MG63 (cell line): ENCODE data around the gene CACNA2D3. TPM values are rescaled to one million over a fixed set of nuclear protein-coding genes. Genes with fewer than 3 reads are reported as not detected.

Experiments used
- DNase-seq: peaks from one replicate; pipeline ENCODE4 v3.0.0-alpha.2; 2020
- H3K27me3 ChIP-seq: fragments of 250-450 bp; sonication (Bioruptor Pico); 2 replicates; pipeline ENCODE4 v1.5.1; 2020; ENCODE audit warnings: mild to moderate bottlenecking, moderate library complexity
- H3K36me3 ChIP-seq: fragments of 250-450 bp; sonication (Bioruptor Pico); 2 replicates; pipeline ENCODE4 v1.5.1; 2020; ENCODE audit warnings: mild to moderate bottlenecking, moderate library complexity
- H3K4me3 ChIP-seq: fragments of 250-450 bp; sonication (Bioruptor Pico); 2 replicates; pipeline ENCODE4 v1.5.1; 2020; ENCODE audit warnings: mild to moderate bottlenecking, moderate library complexity
- H3K9me3 ChIP-seq: fragments of 250-450 bp; sonication (Bioruptor Pico); 2 replicates; pipeline ENCODE4 v1.5.1; 2020; ENCODE audit warnings: mild to moderate bottlenecking, moderate library complexity
- total RNA-seq: library from RNA; depleted of rRNA; stranded (reverse); fragments of >200 nt; shearing (Covaris generic); gene quantifications from 2 replicates; pipeline ENCODE4 v1.2.3, GENCODE V29; 2014; ENCODE audit warnings: low replicate concordance

Gene CACNA2D3
- total RNA-seq, 1 experiment from 2014 or later: 2.0 TPM

DNA sequence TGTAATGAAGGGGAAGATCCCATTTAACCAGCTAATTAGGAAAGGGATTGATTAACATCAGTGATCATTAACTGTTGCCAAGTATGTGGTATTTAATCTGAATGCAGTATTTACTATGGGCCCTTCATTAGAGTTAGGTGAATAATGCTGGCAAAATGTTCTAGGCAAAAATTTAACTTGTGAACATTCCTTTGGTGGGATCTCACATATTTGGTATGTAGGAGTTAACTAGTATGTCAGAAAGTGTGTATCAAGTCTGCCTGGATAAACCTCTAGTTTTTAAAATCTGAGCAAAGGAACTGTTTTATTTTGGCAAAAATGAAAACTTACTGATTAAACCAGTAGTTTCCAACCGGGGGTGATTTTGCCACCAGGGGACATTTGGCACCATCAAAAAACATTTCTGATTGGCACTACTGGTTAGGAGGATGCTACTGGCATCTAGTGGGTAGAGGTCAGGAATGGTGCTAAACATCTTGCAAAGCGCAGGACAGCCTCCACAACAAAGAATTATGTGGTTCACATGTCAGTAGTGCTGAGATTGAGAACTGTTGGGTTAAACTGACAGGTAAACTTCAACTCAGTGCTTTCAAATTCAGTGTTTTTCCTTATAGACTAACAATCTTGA lies 783.0 kb downstream of the CACNA2D3 start:
- H3K4me3 ChIP-seq: no peak overlapping the region
- H3K9me3 ChIP-seq: no peaks in the 10 kb centered on the region
- no peaks in the 10 kb centered on the region for H3K36me3 ChIP-seq
- no peaks in the 10 kb centered on the region for H3K27me3 ChIP-seq
- DNase-seq: no peak

DNA sequence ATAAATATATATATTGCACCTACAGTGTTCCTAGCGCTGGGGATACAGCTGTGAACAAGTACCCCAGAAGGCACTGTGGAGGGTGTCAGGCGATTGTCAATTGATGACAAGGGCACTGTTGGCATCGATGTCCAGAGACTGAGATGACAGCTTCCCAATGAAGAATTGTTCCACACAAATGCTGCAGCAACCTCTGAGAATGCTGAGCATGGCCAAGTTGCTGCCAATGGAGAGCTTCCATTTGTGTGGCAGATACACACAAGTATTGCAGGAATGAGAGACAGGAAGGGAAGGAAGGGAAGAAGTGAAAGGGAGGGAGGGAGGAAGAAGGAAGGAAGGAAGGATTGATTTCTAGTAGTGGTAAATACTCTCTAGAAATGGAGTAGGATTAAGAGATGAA lies 783.6 kb downstream of the CACNA2D3 start:
- Histone ChIP-seq H3K9me3 (no peaks in the 10 kb centered on the region), H3K4me3 (no peak overlapping the region), H3K27me3 (no peaks in the 10 kb centered on the region), H3K36me3 (no peaks in the 10 kb centered on the region)
- no peak for DNase-seq

DNA sequence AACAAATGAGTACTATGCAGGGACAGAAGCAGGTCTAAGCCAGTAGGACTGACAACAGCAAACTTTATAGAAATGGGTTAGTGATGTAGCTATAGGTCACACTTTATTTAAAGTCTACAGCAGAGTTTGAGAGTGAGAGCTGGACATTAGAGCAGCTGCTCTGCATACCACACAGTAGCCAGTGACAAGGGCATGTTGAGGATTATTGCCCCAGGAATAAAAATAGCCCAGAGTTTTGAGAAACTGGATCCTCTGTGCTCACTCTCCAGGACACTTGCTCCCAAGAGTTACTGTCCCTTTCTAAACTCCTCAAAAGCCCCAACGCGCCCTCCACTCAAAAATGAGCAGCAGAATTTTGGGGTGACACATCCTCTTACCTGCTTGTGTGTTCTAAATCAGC lies 784.4 kb downstream of the CACNA2D3 start:
- H3K27me3 ChIP-seq: no peaks in the 10 kb centered on the region
- DNase-seq: no peak
- no peak overlapping the region for H3K4me3 ChIP-seq
- no peaks in the 10 kb centered on the region for H3K9me3 ChIP-seq
- no peaks in the 10 kb centered on the region for H3K36me3 ChIP-seq

DNA sequence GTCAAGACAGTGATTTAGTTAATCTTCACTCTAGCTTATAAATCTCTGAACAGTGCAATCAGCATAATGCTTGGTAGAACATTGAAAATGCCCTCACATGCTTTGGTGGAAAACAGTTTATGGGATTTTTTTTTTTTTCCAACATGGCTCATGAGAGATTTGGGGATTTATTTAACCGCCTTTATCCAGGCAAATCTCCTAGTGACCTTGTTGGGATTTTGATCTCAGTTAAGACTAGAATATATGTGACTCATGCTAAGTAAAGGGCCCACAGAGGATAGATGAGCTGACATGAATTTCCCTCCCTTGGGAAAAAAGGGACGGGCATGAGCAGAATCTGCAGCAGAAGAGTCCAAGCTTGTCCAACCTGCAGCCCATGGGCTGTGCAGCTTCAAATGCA lies 786.8 kb downstream of the CACNA2D3 start:
- Histone ChIP-seq H3K4me3 (no peak overlapping the region), H3K9me3 (no peaks in the 10 kb centered on the region), H3K27me3 (no peaks in the 10 kb centered on the region), H3K36me3 (no peaks in the 10 kb centered on the region)
- DNase-seq: no peak

DNA sequence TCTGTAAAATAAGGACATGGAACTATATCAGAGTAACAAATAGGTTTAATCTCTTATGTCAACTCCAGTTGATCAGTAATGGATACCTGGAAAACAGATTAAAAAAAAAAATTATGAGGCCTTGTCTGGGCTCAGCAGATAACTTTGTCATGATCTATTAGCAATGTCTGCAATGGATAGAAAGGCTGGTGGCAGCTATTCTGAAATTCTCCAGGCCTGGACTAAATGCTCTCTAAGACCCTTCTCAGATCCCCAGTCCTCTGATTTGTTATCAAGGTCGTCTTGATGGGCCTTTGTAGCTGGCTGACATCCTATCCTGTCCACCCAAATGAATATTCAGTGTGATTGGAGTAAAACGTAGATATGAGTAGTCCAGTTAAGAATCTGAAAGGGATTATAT lies 791.8 kb downstream of the CACNA2D3 start:
- no peak for DNase-seq
- no peaks in the 10 kb centered on the region for H3K9me3 ChIP-seq
- no peaks in the 10 kb centered on the region for H3K36me3 ChIP-seq
- H3K4me3 ChIP-seq: no peak overlapping the region
- no peaks in the 10 kb centered on the region for H3K27me3 ChIP-seq

DNA sequence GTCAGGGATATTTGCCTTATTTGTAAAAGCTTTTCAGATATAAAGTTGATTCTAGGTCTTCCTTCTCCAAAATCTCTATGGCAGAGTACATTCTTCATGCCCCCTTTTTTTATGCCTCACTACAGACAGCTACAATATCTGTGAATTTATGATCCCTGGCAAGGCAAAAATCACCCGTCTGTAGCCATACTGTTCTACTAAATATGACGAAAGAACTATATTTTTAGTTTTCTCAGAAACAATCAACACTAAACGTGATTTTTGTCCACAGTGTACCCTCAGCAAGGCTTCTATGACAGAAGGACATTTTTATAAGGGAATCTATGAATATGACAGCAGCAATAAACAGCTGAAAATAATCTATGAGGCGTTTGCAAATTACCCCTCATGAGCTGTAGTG lies 792.8 kb downstream of the CACNA2D3 start:
- Histone ChIP-seq H3K9me3 (no peaks in the 10 kb centered on the region), H3K36me3 (no peaks in the 10 kb centered on the region), H3K4me3 (no peak overlapping the region), H3K27me3 (no peaks in the 10 kb centered on the region)
- DNase-seq: no peak

DNA sequence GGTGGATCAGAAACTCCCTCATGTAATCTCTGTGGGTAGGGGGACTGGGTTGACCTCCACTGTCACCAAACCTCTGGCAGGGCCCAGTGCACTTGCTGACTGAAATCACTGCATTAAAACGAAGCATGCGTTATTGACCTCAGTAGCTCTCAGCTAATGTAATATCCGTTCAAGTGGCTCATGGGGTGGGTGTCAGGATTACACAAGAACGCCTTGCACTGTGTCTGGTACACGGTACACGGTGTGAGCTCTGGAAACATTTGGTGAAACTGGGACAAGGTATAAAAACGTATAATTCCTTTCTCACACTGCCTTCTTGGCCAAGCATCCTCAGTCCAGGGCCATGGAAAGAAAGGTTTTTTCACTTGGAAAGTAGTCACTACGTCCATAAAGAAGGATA lies 793.6 kb downstream of the CACNA2D3 start:
- no peak for DNase-seq
- no peaks in the 10 kb centered on the region for H3K36me3 ChIP-seq
- H3K27me3 ChIP-seq: no peaks in the 10 kb centered on the region
- H3K4me3 ChIP-seq: no peak overlapping the region
- H3K9me3 ChIP-seq: no peaks in the 10 kb centered on the region

DNA sequence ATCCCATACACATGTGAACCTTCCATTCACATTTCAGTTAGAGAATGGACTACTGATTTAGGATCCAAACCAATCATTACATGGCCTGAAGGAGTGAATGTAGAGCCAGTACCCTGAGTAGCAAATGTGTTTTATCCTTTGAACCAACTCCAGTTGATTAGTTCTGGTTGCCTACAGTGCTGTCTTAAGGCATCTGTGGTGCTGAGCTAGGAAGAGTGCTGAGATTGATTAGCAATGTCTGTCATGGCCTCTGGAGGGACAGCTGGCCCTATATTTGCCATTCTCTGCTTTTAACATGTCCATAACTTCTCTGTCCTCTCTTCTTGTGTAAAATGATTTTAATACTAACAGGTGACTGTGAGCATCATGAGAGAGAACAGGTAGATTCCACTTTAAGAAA lies 794.4 kb downstream of the CACNA2D3 start:
- H3K9me3 ChIP-seq: no peaks in the 10 kb centered on the region
- no peak overlapping the region for H3K4me3 ChIP-seq
- H3K27me3 ChIP-seq: no peaks in the 10 kb centered on the region
- DNase-seq: no peak
- H3K36me3 ChIP-seq: no peaks in the 10 kb centered on the region

DNA sequence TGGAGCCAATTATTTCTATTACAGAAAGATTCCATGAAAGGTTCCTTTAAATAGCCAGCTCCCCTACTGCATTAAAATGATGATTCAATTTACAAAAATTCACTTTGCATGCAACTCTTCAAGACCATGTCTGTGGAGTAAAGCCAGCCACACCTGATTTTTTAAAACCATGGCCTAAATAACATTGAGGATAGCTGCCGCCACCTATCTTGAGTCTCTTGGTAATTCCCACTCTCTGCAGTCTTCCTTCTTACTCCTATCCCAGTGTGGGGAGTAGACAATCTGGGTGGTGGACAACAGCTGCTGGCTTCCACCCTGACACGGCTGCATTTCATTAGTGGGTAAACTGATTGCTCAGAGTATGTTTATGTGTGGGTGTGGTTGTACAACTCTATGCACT lies 794.8 kb downstream of the CACNA2D3 start:
- Histone ChIP-seq H3K36me3 (no peaks in the 10 kb centered on the region), H3K27me3 (no peaks in the 10 kb centered on the region), H3K9me3 (no peaks in the 10 kb centered on the region), H3K4me3 (no peak overlapping the region)
- DNase-seq: no peak

DNA sequence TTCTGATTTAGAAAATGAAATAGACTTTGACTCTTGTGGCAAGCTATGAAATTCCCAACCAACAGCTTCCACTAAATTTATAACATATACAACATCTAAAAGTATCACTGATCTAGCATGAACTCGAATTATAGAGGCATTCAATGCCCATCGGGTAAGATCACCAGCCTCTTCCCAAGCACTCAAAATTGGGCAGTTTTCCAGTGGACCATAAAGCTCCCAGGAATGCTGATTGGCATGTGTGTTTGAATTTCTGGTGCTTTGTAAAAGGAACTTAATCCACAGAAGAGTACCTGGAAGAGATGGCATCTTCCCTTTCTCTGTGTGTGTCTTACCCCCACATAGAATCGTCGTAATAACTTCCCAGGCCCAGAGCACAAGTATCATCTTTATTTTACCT lies 795.5 kb downstream of the CACNA2D3 start:
- Histone ChIP-seq H3K9me3 (no peaks in the 10 kb centered on the region), H3K36me3 (no peaks in the 10 kb centered on the region), H3K4me3 (no peak overlapping the region), H3K27me3 (no peaks in the 10 kb centered on the region)
- DNase-seq: peak; percentile 10

DNA sequence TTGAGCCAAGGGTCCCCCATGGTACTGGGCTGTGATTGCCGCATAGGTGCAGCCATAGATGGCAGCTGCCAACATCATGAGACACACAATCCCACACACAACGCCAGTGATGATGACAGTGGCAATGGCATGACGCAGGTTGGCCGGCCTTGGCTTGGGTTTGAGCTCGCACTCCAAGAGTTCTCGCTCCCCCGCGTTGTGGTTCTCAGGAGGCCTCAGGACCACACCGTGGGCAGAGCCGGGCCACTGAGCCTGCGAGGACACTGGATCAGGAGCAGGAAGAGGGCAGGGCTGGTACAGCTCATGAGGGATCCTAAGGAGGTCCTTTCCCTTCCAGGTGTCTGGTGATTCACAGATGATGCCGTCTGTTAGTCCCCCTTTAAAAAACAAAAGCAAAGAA lies 796.2 kb downstream of the CACNA2D3 start:
- DNase-seq: no peak
- no peaks in the 10 kb centered on the region for H3K36me3 ChIP-seq
- H3K4me3 ChIP-seq: no peak overlapping the region
- H3K9me3 ChIP-seq: no peaks in the 10 kb centered on the region
- H3K27me3 ChIP-seq: no peaks in the 10 kb centered on the region

DNA sequence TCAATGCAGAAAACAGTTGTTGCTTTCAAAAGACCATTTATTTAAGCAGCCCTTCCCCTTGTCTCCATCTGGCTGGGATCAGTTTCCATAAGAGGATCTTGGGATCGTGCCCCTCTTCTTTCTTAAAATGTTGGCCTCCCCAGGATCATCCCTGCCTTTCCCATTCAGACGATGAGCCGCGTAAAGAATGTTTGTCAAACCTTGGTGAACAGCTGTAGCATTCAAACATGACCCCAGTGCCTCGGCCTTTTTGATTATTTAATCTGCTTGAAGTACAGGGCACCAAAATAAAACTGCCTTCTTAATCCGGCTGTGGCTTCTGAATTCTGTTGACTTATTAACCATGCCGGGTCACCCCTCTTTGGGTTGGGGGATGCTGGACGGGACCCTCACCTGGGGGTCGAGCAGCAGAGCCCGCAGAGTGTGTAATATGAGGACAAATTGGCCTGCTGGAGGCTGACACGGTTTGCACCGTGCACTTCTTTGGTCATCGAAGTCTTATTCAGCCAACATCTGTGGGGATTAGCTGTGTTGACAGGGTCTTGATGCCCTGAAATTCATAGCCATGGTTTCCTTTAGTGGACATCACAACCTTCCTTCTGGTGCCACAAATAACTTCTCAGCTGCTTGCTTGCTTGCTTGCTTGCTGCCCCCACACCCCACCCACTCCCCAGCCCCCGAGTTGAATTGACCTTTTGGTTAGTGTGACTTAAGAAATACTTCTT lies 805.9 kb downstream of the CACNA2D3 start, which contains the start of gene LRTM1:
LRTM1 (minus strand) TSS at position 14 of the 725 bp plus-strand sequence. CDS start 148 bp downstream, outside the sequence.
- Histone ChIP-seq H3K4me3 (no peak within 1 kb of the TSS), H3K27me3 (no peaks in the 10 kb centered on the region), H3K9me3 (no peaks in the 10 kb centered on the region), H3K36me3 (no peaks in the 10 kb centered on the region)
- DNase-seq: no peak

DNA sequence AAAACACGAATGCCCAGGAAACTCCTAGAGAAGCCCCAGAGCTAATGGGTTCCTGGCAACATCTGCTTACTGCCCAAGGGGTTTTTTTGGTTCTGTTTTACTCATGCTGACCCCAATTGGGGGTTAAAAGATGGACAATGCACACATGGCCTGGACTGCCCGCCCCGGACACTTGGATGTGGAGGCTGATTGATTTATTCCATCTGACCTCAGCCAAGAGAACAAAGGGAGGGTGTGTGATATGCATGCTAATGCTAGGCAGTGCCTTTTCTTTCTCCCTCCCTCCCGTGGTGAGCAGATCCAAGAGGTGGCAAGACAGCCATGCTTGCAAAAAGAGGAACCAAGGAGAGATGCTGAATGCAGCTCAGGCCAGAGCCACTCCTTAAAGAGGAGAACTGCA lies 808.8 kb downstream of the CACNA2D3 start:
- H3K36me3 ChIP-seq: no peaks in the 10 kb centered on the region
- no peak overlapping the region for H3K4me3 ChIP-seq
- no peaks in the 10 kb centered on the region for H3K27me3 ChIP-seq
- no peak for DNase-seq
- no peaks in the 10 kb centered on the region for H3K9me3 ChIP-seq

DNA sequence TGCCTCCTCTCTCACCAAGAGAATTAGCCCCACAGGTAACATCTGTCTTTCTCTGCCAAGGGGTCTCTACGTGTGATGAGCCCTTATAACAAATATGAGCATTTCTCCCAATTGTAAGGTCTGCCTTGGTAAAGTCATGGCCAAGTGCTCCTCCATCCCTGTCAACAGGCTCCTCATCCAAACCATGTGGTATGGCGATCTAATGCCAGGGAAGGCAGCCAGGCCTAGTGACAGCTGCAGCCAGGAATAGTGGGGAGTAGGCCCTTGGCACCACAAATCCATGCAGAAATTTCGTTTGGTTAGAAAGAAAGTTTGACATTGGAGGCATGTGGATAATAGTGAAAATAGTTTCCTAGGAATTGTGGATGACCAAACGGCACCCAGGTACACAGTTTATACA lies 810.3 kb downstream of the CACNA2D3 start:
- no peak for DNase-seq
- no peaks in the 10 kb centered on the region for H3K27me3 ChIP-seq

DNA sequence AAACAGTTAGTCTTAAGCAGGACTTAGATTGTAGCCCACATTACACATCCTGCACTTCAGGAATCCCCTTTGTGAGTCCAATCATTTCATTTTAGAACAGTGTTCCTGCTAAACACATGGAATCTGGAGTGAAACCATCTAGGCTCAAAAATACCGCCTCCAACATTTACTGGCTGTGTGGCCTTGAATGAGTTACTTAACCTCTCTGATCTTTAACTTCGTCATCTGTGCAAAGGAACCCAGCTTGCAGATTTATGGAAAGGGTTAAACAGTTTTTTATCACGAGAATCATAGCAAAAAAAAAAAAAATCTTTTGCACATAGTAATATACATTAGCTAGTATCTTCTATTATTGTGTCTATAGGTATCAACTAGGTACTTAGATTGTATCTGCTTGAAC lies 813.5 kb downstream of the CACNA2D3 start:
- no peak for DNase-seq
- H3K27me3 ChIP-seq: no peaks in the 10 kb centered on the region
- no peaks in the 10 kb centered on the region for H3K9me3 ChIP-seq
- no peaks in the 10 kb centered on the region for H3K36me3 ChIP-seq
- no peak overlapping the region for H3K4me3 ChIP-seq

More for the DNA sequence above, 810.3 kb downstream of the CACNA2D3 start:
- Histone ChIP-seq H3K4me3 (no peak overlapping the region), H3K9me3 (no peaks in the 10 kb centered on the region), H3K36me3 (no peaks in the 10 kb centered on the region)

DNA sequence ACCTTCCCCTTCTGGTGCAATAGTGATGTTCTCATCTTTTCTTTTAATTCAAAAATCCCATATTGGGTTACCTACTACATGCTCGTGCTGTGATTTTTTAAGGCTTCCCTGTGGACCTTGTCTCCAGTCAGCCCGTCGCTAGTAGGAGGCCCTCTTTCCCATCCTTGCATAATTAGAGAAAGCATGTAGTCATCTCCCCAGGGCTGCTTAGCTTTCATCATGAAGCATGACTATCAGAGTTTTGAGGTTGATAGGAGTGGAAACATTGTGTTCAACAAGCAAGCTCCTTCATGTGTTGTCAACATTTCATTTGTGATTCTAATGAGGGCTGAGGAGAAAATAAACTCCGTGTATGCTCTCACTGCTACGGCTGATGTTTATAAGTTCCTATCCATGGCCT lies 814.2 kb downstream of the CACNA2D3 start:
- DNase-seq: no peak
- H3K4me3 ChIP-seq: no peak overlapping the region
- no peaks in the 10 kb centered on the region for H3K9me3 ChIP-seq
- no peaks in the 10 kb centered on the region for H3K27me3 ChIP-seq
- H3K36me3 ChIP-seq: no peaks in the 10 kb centered on the region

DNA sequence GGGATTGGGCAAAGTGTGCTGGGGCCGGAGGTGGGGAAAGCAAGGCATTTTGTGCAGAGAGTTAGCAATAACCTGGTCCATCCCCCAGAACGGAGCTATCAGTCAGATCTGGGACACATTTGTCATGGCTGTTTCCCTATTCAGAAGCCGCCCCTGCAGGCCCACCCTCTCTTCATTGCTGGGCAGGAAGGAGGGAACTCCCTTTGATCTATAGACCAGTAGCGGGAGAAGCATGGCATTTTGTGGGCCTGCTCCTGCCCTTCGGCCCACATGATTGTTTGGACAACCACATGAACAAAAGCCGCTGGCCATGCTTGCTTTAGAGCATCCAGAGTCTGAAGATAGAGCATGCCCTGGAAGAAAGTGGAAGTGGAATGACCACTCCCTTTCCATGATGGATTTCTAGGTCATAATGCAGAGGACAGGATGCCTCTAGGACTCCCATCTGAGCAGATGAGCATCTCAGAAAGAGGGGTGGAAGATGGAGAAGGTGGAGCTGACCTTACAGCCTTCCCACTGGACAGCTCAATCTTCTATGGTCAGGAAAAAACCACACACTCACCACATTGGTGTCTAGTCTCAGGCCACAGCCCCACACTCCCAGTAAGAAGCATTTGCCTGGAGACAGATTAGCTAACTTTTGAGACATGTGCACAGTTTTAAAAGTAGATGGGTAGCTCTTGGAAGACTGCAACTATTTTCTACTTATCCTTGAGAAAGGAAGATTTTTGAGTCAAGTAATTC lies 817.4 kb downstream of the CACNA2D3 start:
- no peak overlapping the region for H3K4me3 ChIP-seq
- H3K36me3 ChIP-seq: no peaks in the 10 kb centered on the region
- H3K9me3 ChIP-seq: no peaks in the 10 kb centered on the region
- no peak for DNase-seq
- no peaks in the 10 kb centered on the region for H3K27me3 ChIP-seq

DNA sequence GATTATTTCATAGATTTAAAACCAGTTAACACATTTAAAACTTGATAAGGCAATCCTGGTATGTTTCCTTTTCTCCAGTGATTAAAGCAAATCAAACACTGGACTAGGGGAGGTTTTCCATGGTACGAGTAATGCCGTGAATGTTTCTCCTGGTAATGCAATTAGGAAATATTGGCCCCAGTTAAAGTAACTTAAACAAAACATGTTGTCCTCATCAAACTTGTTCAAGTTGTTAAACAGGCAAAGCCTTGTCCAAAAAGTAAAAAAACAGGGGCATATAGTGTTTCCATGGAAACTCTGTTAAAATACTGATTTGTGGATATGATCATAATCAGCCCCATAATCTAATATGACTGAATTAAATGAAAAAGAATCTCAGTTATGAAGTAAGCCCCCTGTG lies 818.6 kb downstream of the CACNA2D3 start:
- no peaks in the 10 kb centered on the region for H3K9me3 ChIP-seq
- H3K36me3 ChIP-seq: no peaks in the 10 kb centered on the region
- DNase-seq: no peak
- H3K4me3 ChIP-seq: no peak overlapping the region
- H3K27me3 ChIP-seq: no peaks in the 10 kb centered on the region
